Stimulated activated CD4-positive, alpha-beta T cell treated with anti-CD3 and anti-CD28 coated beads, TNF-alpha, amount 100 ng/mL, for 24 hours (primary cell): ENCODE data around the gene HCN1.
"Not testable (repeated sequence)": the region's sequence is repeated elsewhere in the genome, so short reads cannot be mapped to it uniquely, and the experiment has no call there.

ENCODE experiments used
- DNase-seq, 3 experiments: peaks; one replicate each; pipeline ENCODE4 v3.0.0-alpha.2; 2020; ENCODE audit warnings: low read depth in 3 of 3

The HCN1 gene

DNA sequence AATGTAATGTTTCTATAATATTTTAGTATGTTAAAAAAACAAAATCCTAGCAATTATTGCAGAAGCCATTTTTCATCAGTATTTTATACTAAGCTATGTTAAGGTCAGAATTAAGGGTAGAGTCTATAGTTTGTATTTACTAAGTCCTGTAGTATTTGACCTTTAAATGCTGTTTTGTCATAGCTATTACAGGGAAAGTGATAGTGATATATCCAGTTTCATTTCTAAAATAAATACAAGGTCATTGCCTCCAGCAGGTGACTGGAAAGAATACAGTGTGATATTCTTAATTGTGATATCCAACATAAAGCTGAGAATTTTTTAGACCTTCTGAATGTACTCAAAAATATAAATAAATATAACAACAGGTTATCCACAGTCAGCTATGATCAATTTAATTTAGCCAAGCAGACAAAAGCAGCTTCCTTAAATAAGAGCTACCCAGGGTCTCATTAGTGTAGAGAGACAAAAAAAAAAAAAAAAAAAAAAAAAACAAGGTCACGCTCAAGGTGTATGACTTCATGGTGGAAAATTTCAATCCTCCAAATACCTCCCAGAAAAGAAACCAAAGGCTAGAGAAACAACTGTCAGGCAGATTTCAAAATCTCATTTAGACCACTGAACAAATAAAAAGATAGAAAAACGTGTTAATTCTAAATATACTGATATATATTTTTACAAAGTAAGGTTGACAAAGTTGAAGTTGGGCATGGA lies 278.7 kb downstream of the HCN1 start:
- no peak for DNase-seq

DNA sequence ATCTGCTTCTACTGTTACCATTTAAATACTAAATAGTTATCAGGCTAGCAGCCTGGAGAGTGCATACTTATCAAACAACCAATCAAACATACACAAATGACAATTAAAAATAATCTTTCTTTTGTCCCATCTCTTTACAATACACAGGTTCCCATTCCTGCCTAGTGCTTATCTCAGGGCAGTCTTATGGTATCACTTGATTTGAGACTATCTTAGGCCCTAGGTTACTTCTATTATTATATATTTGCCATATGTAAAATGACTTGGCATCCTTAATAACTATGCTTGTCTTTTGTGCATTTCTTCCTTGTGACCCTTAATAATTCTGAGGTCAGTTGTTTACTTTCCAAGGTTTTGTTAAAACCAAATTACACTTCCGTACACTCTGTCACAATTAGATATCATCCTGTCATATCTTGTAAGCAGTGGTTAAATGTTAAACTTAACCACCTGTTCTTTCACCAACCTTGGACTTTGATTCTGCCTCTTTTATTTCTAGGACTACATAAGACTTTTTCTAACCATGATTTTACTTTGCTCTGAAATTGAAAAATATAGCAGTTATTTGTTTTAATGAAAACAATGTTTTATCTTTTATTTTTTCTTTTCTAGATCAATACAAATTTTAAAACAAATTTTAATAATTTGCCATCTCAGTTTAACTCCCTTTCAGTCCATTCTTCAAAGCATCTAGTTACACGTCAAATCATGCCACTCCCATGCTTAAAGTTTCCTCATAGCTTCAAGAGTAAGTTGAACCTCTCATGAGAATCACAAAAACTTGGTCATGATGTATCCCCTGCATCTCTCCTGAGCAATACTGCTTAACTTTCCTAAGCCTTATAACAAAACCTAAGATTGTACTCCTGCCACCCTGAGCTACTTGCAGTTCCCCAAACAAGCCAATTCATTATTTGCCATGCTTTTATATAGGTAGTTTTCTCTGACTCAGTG lies 281.3 kb downstream of the HCN1 start:
- DNase-seq = no peak

DNA sequence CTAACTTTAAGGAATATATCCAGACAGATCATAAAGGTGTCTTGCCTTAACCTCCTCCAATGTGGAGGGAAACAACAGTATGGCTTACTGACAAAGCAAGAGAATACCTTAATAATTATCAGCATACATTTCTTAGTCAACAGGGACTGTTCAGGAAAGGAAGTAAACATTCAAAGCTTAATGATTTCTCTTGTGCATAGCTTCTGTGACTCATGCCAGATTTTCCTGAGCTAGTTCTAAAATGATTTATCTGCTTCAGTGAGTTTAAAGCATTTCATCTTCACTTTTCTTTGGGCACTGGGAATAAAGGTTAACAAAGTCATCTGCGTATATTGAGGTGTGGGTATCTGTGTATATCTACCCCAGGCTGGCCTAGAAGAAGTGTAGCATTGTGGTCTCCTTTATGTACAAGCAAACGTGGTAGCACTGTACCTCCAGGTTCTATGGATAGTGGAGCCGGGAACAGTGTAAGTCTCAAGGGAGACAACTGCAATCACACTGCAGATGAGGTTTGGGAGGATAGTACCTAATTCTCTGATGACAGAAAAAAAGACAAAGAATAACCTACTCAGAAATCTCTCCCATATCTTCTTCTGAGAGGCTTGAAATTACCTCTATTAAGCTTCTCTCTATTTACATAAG lies 284.1 kb downstream of the HCN1 start:
- no peak for DNase-seq

DNA sequence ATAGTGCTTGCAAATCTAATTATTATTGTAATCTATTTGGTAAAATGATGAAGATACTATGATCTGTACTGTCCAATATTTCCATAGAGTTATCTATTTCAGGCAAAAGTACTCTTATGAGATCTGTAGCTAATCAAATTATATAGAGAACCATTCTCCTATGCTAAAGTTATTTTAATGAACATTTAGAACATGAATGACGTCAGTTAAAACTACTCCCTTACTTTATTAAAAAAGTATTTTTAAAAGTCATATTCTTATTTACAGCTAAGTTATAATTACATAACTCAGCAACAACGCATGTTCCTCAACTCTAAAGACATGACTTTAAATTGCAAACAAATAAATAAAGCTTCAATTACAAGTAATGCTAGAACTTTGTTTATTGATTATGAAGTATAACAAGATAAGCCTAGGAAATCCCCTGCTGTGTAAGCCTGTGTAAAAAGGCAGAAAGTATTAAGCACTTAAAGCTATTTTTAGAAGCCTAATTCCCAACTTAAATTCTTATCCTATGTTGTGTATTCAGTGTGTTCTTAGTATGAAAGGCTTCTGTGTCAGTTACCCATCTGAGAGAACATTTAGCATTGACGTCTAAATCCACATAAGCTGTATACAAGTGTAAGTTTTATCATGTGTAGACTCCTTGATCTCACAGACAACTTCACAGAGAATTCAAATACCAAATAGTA lies 285.7 kb downstream of the HCN1 start:
- DNase-seq = no peak

DNA sequence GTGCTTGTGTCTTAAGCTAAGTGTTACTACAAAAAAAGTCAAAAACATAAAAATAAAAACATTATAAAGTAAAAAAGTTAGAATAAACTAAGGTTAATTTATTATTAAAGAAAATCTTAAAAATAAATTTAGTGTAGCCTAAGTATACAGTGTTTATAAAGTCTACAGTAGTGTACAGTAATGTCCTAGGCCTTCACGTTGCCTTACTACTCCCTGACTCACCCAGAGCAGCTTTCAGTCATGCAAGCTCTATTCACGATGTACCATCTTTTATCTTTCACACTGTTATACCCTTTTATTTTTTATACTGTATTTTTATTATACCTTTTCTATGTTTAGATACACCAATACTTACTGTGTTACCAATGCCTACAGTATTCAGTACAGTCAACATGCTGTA lies 288.1 kb downstream of the HCN1 start:
- no peak for DNase-seq

DNA sequence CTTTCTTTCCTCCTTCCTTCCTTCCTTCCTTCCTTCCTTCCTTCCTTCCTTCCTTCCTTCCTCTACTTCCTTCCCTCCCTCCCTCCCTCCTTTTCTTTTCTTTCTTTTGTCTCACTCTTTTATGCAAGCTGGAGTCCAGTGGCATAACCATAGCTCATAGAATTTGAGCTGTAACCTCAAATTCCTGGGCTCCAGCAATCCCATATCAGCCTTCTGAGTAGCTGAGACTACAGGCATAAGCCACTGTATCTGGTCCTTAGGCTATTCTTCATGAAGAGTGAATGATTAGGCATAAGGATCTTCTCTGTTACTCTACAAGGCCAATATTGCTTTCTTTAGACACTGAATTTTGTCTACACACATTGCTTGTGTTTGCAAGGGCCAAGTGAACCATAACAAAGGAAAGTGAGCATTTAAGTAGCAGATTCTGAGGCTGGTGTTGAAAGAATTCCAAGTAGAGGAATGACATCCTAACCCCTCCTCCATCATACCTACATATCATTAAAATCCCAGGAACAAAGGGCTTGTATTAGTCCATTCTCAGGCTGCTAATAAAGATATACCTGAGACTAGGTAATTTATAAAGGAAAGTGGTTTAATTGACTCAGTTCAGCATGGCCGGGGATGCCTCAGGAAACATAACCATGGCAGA lies 293.2 kb downstream of the HCN1 start:
- DNase-seq = no peak

DNA sequence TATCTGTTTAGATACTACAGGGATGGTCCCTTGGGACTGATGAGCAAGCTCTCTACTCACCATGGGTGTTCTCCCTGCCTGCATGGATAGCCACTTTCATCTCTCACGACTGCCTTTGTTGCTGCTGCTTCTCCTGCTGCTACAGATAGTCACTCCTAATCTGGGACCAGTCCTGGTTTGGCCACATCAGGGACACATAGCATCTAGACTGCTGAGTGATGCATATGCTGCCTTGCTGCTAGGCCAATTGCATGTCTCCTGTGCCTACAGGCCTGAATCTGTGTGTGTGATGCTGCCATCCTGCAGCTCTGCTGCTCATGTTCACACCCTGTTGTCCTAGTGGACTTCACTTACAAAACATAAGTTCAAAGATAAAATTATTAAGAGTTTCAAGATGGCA lies 297.1 kb downstream of the HCN1 start:
- no peak for DNase-seq

DNA sequence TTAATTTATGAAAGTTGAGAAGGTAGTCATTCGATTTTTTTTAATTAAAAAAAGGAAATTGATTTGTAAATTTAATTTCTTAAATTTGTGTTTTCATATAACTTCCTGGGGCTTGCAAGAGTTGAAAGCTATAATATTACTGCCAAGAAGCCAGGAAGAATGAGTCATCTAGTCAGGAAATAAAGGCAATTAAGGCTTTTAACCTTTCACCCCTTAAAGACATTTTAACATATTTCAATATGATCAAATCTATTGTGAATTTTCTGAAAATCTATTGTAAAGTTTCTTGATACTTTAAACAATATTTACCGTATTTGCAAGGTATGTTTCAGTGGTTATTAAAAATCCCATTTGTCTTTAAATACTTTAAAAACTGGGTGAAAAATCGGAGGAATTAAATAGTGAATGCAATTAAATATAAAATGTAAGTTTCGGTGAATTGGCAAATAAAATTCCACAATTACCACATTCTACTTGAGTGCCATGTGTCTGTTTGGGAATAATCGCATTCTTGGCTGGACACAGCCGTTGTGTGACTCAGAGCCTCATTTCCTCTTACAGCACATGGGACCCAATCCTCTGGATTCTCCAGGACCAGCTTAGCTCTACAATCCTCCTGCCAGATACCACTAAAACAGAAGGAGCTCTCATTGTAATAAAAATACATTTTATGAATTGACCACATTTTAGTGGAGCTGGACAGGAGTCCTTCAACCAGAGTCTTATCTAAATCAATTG lies 310.7 kb downstream of the HCN1 start:
- DNase-seq = no peak

DNA sequence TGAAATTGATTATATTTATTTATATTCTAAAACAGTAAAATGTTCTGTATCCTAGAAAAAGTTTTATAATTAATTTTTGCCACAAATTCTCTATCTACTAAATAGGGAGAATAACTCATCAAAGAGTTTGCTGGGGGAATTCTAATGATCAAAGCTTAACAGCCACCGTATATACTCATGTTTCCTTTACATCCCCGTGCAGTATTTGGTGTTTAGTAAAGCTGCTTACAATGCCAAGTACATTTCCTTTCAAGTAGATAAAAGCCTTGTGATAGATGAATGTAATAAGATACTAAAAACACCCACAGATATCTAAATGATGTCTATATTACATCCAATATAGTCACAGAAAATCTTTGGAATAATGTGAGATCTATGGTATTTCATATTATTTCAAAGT lies 312.2 kb downstream of the HCN1 start:
- no peak for DNase-seq

DNA sequence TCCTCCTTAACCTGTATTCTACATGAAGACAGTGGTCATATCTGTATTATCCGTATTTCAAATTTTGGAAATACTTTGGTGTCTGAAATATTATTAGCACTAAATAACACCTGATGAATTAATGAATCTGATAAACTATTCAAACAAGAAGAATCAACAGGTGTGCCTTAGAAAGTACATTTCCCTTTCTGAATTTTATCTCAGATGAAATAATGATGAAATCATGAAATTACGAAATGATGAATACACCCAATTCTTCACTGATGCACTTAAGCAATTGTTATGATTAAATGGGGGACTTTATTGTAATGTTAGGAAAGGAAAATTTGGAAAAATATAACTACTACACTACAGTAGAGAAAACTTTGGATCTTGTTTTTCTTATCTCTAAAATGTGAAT lies 313.6 kb downstream of the HCN1 start:
- DNase-seq = no peak

DNA sequence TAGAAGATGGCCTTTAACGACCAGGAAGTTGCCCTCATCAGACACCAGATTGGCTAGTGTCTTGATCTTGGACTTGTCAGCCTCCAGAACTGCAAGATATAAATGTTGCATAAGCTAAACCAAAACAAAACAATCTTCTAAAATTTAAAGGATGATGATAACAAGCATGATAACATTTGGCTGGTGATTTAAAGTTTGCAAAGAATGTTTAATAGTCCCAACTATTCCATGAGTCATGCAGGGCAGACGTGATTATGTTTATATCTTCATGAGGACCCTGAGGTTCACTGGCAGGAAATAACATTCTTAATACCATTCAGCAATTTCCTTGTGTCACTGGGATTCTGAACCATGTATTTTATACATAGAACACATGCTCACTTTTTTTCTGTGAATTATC lies 319.8 kb downstream of the HCN1 start:
- no peak for DNase-seq

DNA sequence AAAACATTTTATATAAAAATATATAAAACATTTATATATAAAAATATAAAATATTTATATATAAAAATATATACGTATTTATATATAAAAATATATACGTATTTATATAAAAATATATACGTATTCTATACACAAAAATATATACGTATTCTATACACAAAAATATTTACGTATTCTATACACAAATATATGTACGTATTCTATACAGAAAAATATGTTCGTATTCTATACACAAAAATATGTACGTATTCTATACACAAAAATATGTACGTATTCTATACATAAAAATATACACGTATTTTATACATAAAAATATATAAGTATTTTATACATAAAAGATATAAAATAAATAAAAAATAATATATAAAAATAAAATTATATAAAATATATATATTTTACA lies 323.6 kb downstream of the HCN1 start:
- no peak for DNase-seq

DNA sequence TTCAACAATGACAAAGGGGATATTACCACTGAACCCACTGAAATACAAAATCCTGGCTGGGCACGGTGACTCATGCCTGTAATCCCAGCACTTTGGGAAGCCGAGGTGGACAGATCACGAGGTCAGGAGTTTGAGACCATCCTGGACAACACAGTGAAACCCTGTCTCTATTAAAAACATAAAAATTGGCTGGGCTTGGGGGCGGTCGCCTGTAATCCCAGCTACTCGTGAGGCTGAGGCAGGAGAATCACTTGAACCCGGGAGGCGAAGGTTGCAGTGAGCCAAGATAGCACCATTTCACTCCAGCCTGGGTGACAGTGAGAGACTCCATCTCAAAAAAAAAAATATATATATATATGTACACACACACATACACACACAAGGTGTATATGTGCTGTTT lies 324.8 kb downstream of the HCN1 start:
- DNase-seq = not testable (repeated sequence)

DNA sequence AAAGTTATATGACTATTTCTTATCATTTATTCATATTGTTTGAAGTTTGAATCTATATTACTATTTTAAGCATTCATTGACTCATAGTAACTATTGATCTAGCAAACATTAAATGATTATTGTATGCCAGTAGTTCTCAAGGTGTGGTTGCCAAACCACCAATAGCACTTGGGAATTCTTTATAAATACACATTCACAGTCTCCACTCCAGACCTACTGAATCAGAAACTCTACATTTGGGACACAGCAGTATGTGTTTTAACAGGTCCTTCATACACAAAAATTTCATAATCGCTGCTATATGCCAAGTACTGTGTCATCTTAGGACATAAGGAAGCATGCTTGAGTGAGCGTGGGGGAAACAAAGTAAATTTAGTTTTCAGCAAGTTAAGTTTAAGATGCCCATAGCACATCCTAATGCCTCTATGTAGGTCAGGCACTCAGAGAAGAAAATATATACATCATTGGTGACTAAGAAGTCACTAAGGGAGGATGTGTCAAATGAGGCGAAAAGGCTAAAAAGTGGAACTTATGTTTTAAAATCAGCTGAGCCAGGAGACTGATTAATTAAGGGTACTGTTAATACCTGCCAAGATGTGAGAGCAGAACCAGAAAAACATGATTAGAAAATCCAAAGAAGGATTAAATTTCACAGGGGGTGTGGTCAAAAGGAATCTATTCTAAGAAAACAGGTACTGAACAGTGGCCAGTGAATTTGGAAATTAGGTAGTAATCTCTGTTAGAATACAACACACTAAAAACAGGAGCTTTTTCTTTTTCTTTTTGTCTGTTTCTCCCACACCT lies 340.8 kb downstream of the HCN1 start:
- no peak for DNase-seq

DNA sequence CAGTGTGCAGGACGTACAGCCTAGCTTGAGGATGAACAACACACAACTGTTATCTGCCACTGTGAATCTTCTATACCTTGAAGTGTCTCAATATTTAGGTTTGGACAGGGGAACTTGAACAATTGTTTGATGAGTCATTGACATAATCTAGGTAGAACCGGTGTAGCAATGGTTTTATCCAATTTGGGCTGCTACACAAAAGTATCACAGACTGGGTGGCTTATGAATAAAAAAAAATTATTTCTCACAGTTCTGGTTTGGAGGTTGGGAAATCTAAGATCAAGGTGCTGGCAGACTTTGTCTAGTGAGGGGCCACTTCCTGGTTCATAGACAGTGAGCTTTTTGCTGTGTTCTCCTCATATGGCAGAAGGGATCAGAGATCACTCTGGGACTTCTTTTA lies 359.7 kb downstream of the HCN1 start:
- no peak for DNase-seq

DNA sequence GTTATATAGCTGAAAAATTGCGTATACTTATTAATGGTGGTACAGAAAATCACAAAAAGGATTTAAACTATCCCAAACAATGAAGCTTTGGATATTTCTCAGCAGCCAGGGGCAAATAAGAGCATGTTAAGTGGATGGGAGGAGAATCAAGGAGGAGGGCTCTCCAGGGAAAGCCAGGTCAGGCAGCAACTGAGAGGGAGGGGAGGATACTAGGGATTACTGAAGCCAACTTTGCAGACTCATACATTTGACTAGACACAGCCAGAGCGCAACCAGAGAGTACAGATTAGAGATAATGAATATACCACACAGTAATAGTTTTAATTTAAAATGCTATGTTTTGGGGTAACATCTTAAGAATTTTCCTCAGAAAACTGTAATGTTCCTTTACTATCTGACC lies 360.2 kb downstream of the HCN1 start:
- DNase-seq = no peak

DNA sequence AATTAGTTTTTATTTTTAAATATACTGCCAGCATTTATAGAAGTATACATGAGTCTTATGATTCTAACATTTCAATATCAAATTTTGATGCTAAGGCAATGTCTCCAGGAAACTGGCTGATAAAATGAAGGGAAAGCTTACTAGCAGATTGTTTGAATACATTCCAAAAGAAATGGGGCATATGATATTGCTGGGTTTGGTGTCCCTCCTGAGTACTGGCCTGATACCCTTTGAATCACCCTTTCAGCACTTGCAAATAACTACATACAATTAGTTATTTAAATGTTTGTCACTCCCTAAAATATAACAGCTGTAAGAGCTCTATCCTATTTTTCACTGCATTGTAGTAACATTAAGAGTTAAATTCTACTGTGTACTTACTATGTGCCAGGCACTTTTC lies 360.8 kb downstream of the HCN1 start:
- no peak for DNase-seq

DNA sequence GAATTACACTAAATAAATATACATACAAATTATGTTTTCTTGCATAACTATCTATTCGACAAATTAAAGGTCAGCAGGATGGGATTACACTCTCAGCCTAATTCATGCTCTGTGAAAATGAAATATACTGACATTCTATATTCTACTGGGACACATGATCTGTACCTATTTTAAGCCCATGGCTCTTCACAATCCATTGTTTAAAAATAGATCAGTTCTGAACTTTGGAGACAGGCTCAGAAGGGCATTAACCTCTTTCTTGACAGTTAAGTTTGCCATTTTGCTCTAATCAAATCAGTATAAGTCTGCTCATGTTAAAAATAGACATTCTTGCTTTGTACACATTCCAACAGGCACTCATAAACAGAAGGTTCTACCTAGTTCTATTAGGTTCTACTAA lies 361.2 kb downstream of the HCN1 start:
- no peak for DNase-seq

DNA sequence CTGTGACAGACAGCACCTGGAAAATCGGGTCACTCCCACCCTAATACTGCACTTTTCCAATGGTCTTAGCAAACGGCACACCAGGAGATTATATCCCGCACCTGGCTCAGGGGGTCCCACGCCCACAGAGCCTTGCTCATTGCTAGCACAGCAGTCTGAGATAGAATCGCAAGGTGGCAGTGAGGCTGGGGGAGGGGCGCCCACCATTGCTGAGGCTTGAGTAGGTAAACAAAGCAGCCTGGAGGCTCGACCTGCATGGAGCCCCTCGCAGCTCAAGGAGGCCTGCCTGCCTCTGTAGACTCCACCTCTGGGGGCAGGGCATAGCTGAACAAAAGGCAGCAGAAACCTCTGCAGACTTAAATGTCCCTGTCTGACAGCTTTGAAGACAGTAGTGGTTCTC lies 383.6 kb downstream of the HCN1 start:
- not testable (repeated sequence) for DNase-seq

DNA sequence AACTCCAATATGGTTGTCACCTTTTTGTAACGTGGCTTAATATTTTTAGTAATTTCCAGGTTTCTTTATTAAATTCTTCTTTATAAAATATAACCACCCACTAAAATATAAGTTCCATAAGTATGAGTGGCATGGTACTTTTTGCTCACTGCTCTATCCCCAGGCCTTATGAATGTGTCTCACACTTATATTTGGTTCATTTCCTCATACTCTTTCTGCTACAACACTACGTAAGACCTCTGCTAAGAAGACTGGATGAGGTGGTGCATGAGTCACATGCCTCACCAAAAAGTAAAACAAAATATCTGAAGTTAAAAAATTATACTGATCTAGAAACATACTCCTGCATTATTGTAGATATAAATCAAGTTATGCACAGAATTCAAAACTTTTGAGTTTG lies 400.9 kb downstream of the HCN1 start:
- DNase-seq = no peak
